ENCODE results near the gene IPPK.

Gene IPPK

GRCh38 chr9:92713528-92713927 is 43.6 kb upstream of the IPPK start:
- Histone ChIP-seq H3K27me3 (ENCODE audit: control insufficient read depth in 1 of 2, insufficient read depth in 2 of 2, low read length in 2 of 2) (no peaks in the 10 kb centered on the region), H3K4me1 (ENCODE audit: control insufficient read depth in 1 of 2, insufficient read depth in 2 of 2, low read length in 2 of 2) (peaks cover 5 to 6% of the 10 kb centered on the region in 2 donors), H3K36me3 (ENCODE audit: control insufficient read depth in 1 of 2, insufficient read depth in 2 of 2, low read length in 2 of 2) (peaks cover 32 to 53% of the 10 kb centered on the region in 2 donors), H3K27ac (ENCODE audit: low read depth, low read length) (no peak overlapping the region), H3K9ac (ENCODE audit: low read depth in 1 of 2, low read length in 2 of 2) (no peak overlapping the region), H3K9me3 (ENCODE audit: control insufficient read depth in 1 of 2, low read length in 2 of 2) (no peaks in the 10 kb centered on the region), H3K4me3 (ENCODE audit: low read depth in 1 of 2, low read length in 2 of 2) (no peak overlapping the region)

GRCh38 chr9:92712767-92713166 is 42.8 kb upstream of the IPPK start:
- H3K4me3 ChIP-seq (ENCODE audit: low read depth in 1 of 2, low read length in 2 of 2), result no peak overlapping the region
- H3K27ac ChIP-seq (ENCODE audit: low read depth, low read length), result no peak overlapping the region
- peaks cover 27 to 47% of the 10 kb centered on the region in 2 donors for H3K36me3 ChIP-seq (ENCODE audit: control insufficient read depth in 1 of 2, insufficient read depth in 2 of 2, low read length in 2 of 2)
- no peaks in the 10 kb centered on the region for H3K27me3 ChIP-seq (ENCODE audit: control insufficient read depth in 1 of 2, insufficient read depth in 2 of 2, low read length in 2 of 2)
- no peaks in the 10 kb centered on the region for H3K9me3 ChIP-seq (ENCODE audit: control insufficient read depth in 1 of 2, low read length in 2 of 2)
- peaks cover 5 to 6% of the 10 kb centered on the region in 2 donors for H3K4me1 ChIP-seq (ENCODE audit: control insufficient read depth in 1 of 2, insufficient read depth in 2 of 2, low read length in 2 of 2)
- H3K9ac ChIP-seq (ENCODE audit: low read depth in 1 of 2, low read length in 2 of 2), result no peak overlapping the region

- H3K27ac ChIP-seq (ENCODE audit: low read depth, low read length), result no peak overlapping the region
- H3K27me3 ChIP-seq (ENCODE audit: control insufficient read depth in 1 of 2, insufficient read depth in 2 of 2, low read length in 2 of 2), result no peaks in the 10 kb centered on the region
- H3K36me3 ChIP-seq (ENCODE audit: control insufficient read depth in 1 of 2, insufficient read depth in 2 of 2, low read length in 2 of 2), result peaks cover 22 to 41% of the 10 kb centered on the region in 2 donors
- H3K9me3 ChIP-seq (ENCODE audit: control insufficient read depth in 1 of 2, low read length in 2 of 2), result no peaks in the 10 kb centered on the region
- peak overlapping the region in 1 of 2 donors; percentile 8 for H3K4me3 ChIP-seq (ENCODE audit: low read depth in 1 of 2, low read length in 2 of 2)
- no peak overlapping the region for H3K9ac ChIP-seq (ENCODE audit: low read depth in 1 of 2, low read length in 2 of 2)
- H3K4me1 ChIP-seq (ENCODE audit: control insufficient read depth in 1 of 2, insufficient read depth in 2 of 2, low read length in 2 of 2), result peaks cover 5 to 6% of the 10 kb centered on the region in 2 donors
These were observed 41.9 kb upstream of the IPPK start for GRCh38 chr9:92711844-92712243.

- Histone ChIP-seq H3K9ac (ENCODE audit: low read depth in 1 of 2, low read length in 2 of 2) (no peak overlapping the region), H3K4me1 (ENCODE audit: control insufficient read depth in 1 of 2, insufficient read depth in 2 of 2, low read length in 2 of 2) (peaks cover 5 to 6% of the 10 kb centered on the region in 2 donors), H3K27me3 (ENCODE audit: control insufficient read depth in 1 of 2, insufficient read depth in 2 of 2, low read length in 2 of 2) (no peaks in the 10 kb centered on the region), H3K9me3 (ENCODE audit: control insufficient read depth in 1 of 2, low read length in 2 of 2) (no peaks in the 10 kb centered on the region), H3K4me3 (ENCODE audit: low read depth in 1 of 2, low read length in 2 of 2) (no peak overlapping the region), H3K36me3 (ENCODE audit: control insufficient read depth in 1 of 2, insufficient read depth in 2 of 2, low read length in 2 of 2) (peaks cover 22 to 41% of the 10 kb centered on the region in 2 donors), H3K27ac (ENCODE audit: low read depth, low read length) (no peak overlapping the region)
These were observed 41.2 kb upstream of the IPPK start for GRCh38 chr9:92711146-92711545.

GRCh38 chr9:92710368-92710767 is 40.4 kb upstream of the IPPK start:
- Histone ChIP-seq H3K4me1 (ENCODE audit: control insufficient read depth in 1 of 2, insufficient read depth in 2 of 2, low read length in 2 of 2) (peaks cover 5 to 6% of the 10 kb centered on the region in 2 donors), H3K27me3 (ENCODE audit: control insufficient read depth in 1 of 2, insufficient read depth in 2 of 2, low read length in 2 of 2) (no peaks in the 10 kb centered on the region), H3K9me3 (ENCODE audit: control insufficient read depth in 1 of 2, low read length in 2 of 2) (no peaks in the 10 kb centered on the region), H3K9ac (ENCODE audit: low read depth in 1 of 2, low read length in 2 of 2) (no peak overlapping the region), H3K4me3 (ENCODE audit: low read depth in 1 of 2, low read length in 2 of 2) (no peak overlapping the region), H3K27ac (ENCODE audit: low read depth, low read length) (no peak overlapping the region), H3K36me3 (ENCODE audit: control insufficient read depth in 1 of 2, insufficient read depth in 2 of 2, low read length in 2 of 2) (peaks cover 22 to 36% of the 10 kb centered on the region in 2 donors)

- peaks cover 21 to 32% of the 10 kb centered on the region in 2 donors for H3K36me3 ChIP-seq (ENCODE audit: control insufficient read depth in 1 of 2, insufficient read depth in 2 of 2, low read length in 2 of 2)
- peaks cover 5 to 6% of the 10 kb centered on the region in 2 donors for H3K4me1 ChIP-seq (ENCODE audit: control insufficient read depth in 1 of 2, insufficient read depth in 2 of 2, low read length in 2 of 2)
- H3K27me3 ChIP-seq (ENCODE audit: control insufficient read depth in 1 of 2, insufficient read depth in 2 of 2, low read length in 2 of 2), result no peaks in the 10 kb centered on the region
- no peak overlapping the region for H3K9ac ChIP-seq (ENCODE audit: low read depth in 1 of 2, low read length in 2 of 2)
- H3K4me3 ChIP-seq (ENCODE audit: low read depth in 1 of 2, low read length in 2 of 2), result no peak overlapping the region
- no peaks in the 10 kb centered on the region for H3K9me3 ChIP-seq (ENCODE audit: control insufficient read depth in 1 of 2, low read length in 2 of 2)
- H3K27ac ChIP-seq (ENCODE audit: low read depth, low read length), result no peak overlapping the region
These were observed 40.0 kb upstream of the IPPK start for GRCh38 chr9:92709954-92710353.

DNA sequence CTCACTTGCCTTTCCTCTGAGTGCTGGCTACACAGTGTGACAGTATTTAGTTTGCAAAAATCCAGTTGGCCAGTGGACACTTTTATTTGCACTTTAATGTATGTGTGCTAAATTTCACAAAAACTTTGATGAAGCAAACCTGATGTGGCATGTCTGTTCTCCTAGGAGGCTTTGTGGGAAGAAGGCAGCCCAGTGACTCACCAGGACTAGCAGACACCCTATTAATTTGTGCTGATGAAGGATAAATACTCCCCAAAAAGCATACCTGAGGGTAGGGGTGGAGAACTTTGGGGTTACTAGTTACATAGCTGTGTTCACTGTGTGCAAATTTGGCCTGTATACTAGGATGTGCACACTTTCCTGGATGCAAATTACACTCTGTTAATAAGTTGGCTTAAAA is 39.3 kb upstream of the IPPK start:
- Histone ChIP-seq H3K9me3 (ENCODE audit: control insufficient read depth in 1 of 2, low read length in 2 of 2) (no peaks in the 10 kb centered on the region), H3K27ac (ENCODE audit: low read depth, low read length) (no peak overlapping the region), H3K9ac (ENCODE audit: low read depth in 1 of 2, low read length in 2 of 2) (no peak overlapping the region), H3K4me3 (ENCODE audit: low read depth in 1 of 2, low read length in 2 of 2) (no peak overlapping the region), H3K36me3 (ENCODE audit: control insufficient read depth in 1 of 2, insufficient read depth in 2 of 2, low read length in 2 of 2) (peaks cover 14 to 25% of the 10 kb centered on the region in 2 donors), H3K4me1 (ENCODE audit: control insufficient read depth in 1 of 2, insufficient read depth in 2 of 2, low read length in 2 of 2) (peaks cover 5 to 6% of the 10 kb centered on the region in 2 donors), H3K27me3 (ENCODE audit: control insufficient read depth in 1 of 2, insufficient read depth in 2 of 2, low read length in 2 of 2) (no peaks in the 10 kb centered on the region)

DNA sequence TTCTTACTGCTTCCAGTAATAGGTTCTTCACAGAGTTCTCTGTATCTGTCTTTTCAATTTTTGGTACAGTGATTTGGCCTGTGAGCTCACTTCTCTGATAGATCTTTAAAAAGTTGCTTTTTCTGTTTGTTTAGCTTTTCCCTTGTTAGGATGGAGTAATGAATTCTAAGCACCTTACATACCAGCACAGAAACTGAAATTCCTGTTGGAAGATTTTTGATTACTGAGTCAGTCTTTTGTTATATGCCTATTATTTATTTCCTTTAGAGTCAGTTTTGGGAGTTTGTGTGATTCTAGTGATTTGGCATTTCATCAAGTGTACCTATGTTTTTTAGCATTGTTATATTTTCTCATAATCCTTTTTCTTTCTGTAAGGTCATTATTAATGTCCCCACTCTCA is 37.6 kb upstream of the IPPK start:
- Histone ChIP-seq H3K9me3 (ENCODE audit: control insufficient read depth in 1 of 2, low read length in 2 of 2) (no peaks in the 10 kb centered on the region), H3K4me1 (ENCODE audit: control insufficient read depth in 1 of 2, insufficient read depth in 2 of 2, low read length in 2 of 2) (peaks cover 5 to 6% of the 10 kb centered on the region in 2 donors), H3K9ac (ENCODE audit: low read depth in 1 of 2, low read length in 2 of 2) (no peak overlapping the region), H3K36me3 (ENCODE audit: control insufficient read depth in 1 of 2, insufficient read depth in 2 of 2, low read length in 2 of 2) (peaks cover 7 to 16% of the 10 kb centered on the region in 2 donors), H3K27me3 (ENCODE audit: control insufficient read depth in 1 of 2, insufficient read depth in 2 of 2, low read length in 2 of 2) (no peaks in the 10 kb centered on the region), H3K27ac (ENCODE audit: low read depth, low read length) (no peak overlapping the region), H3K4me3 (ENCODE audit: low read depth in 1 of 2, low read length in 2 of 2) (no peak overlapping the region)

GRCh38 chr9:92706218-92706940 is 36.4 kb upstream of the IPPK start:
- H3K9me3 ChIP-seq (ENCODE audit: control insufficient read depth in 1 of 2, low read length in 2 of 2), result no peaks in the 10 kb centered on the region
- no peak overlapping the region for H3K27ac ChIP-seq (ENCODE audit: low read depth, low read length)
- peaks cover 7 to 16% of the 10 kb centered on the region in 2 donors for H3K36me3 ChIP-seq (ENCODE audit: control insufficient read depth in 1 of 2, insufficient read depth in 2 of 2, low read length in 2 of 2)
- H3K4me3 ChIP-seq (ENCODE audit: low read depth in 1 of 2, low read length in 2 of 2), result no peak overlapping the region
- H3K4me1 ChIP-seq (ENCODE audit: control insufficient read depth in 1 of 2, insufficient read depth in 2 of 2, low read length in 2 of 2), result no peaks in the 10 kb centered on the region
- H3K9ac ChIP-seq (ENCODE audit: low read depth in 1 of 2, low read length in 2 of 2), result no peak overlapping the region
- H3K27me3 ChIP-seq (ENCODE audit: control insufficient read depth in 1 of 2, insufficient read depth in 2 of 2, low read length in 2 of 2), result no peaks in the 10 kb centered on the region

GRCh38 chr9:92704528-92704927 is 34.6 kb upstream of the IPPK start:
- Histone ChIP-seq H3K27me3 (ENCODE audit: control insufficient read depth in 1 of 2, insufficient read depth in 2 of 2, low read length in 2 of 2) (no peaks in the 10 kb centered on the region), H3K4me3 (ENCODE audit: low read depth in 1 of 2, low read length in 2 of 2) (no peak overlapping the region), H3K27ac (ENCODE audit: low read depth, low read length) (no peak overlapping the region), H3K9ac (ENCODE audit: low read depth in 1 of 2, low read length in 2 of 2) (no peak overlapping the region), H3K9me3 (ENCODE audit: control insufficient read depth in 1 of 2, low read length in 2 of 2) (no peaks in the 10 kb centered on the region), H3K4me1 (ENCODE audit: control insufficient read depth in 1 of 2, insufficient read depth in 2 of 2, low read length in 2 of 2) (no peaks in the 10 kb centered on the region), H3K36me3 (ENCODE audit: control insufficient read depth in 1 of 2, insufficient read depth in 2 of 2, low read length in 2 of 2) (peaks cover 2% of the 10 kb centered on the region in 2 donors)

Data from duodenal mucosa (tissue), 2 donors.